Neural cell (in vitro differentiated cells): ENCODE results near the gene ALAS1. TPM values are rescaled to one million over a fixed set of nuclear protein-coding genes. Genes with fewer than 3 reads are reported as not detected.

Experiments used
- H2AFZ ChIP-seq: fragments of 200-600, 300-800 bp; sonication (generic), shearing (Covaris generic); 2 replicates; pipeline ENCODE4 v1.6.0; 2014; ENCODE audit warnings: low read depth, mild to moderate bottlenecking, antibody characterized with exemption, low read length, moderate library complexity
- H3F3A ChIP-seq: fragments of 200-600 bp; shearing (Covaris generic); 2 replicates; pipeline ENCODE4 v1.6.1; 2016; ENCODE audit warnings: mild to moderate bottlenecking, moderate library complexity, mixed read lengths, antibody characterized with exemption, low read length; ENCODE audit not compliant: insufficient read depth, poor library complexity, severe bottlenecking
- H3K27ac ChIP-seq: fragments of 200-600, 300-800 bp; sonication (generic), shearing (Covaris generic); 2 replicates; pipeline ENCODE4 v1.5.1; 2014; ENCODE audit warnings: mild to moderate bottlenecking, low read length, moderate library complexity
- H3K27me3 ChIP-seq: fragments of 300-800, 200-600 bp; sonication (generic), shearing (Covaris generic); 2 replicates; pipeline ENCODE4 v1.6.0; 2014; ENCODE audit warnings: mild to moderate bottlenecking, low read depth, low read length, moderate library complexity; ENCODE audit not compliant: insufficient read depth
- H3K36me3 ChIP-seq: fragments of 300-800, 200-600 bp; sonication (generic), shearing (Covaris generic); 2 replicates; pipeline ENCODE4 v1.5.1; 2014; ENCODE audit warnings: mild to moderate bottlenecking, antibody characterized with exemption, low read length, moderate library complexity; ENCODE audit not compliant: insufficient read depth
- H3K4me2 ChIP-seq: fragments of 300-800, 200-600 bp; sonication (generic), shearing (Covaris generic); 2 replicates; pipeline ENCODE4 v1.6.0; 2014; ENCODE audit warnings: mild to moderate bottlenecking, low read length
- H3K4me3 ChIP-seq: fragments of 300-800, 200-600 bp; sonication (generic), shearing (Covaris generic); 2 replicates; pipeline ENCODE4 v1.5.1; 2014; ENCODE audit warnings: mild to moderate bottlenecking, low read length, moderate library complexity
- H3K79me2 ChIP-seq: fragments of 200-600 bp; shearing (Covaris generic); replicated peaks from 2 replicates; pipeline ENCODE4 v1.6.0; 2014; ENCODE audit warnings: mild to moderate bottlenecking, low read length, moderate library complexity; ENCODE audit not compliant: insufficient read depth
- H3K9ac ChIP-seq: fragments of 300-800, 200-600 bp; sonication (generic), shearing (Covaris generic); 2 replicates; pipeline ENCODE4 v1.6.1; 2016; ENCODE audit warnings: mild to moderate bottlenecking, low read length, mixed read lengths
- H3K9me2 ChIP-seq: fragments of 200-600 bp; shearing (Covaris generic); 2 replicates; pipeline ENCODE4 v1.6.1; 2016; ENCODE audit warnings: mild to moderate bottlenecking, low read length, mixed read lengths; ENCODE audit not compliant: insufficient read depth
- H3K9me3 ChIP-seq: fragments of 200-600, 300-800 bp; sonication (generic), shearing (Covaris generic); 2 replicates; pipeline ENCODE4 v1.6.1; 2016; ENCODE audit warnings: mild to moderate bottlenecking, mixed run types, low read length, moderate library complexity, mixed read lengths
- H4K20me1 ChIP-seq: fragments of 200-600 bp; shearing (Covaris generic); 2 replicates; pipeline ENCODE4 v1.6.1; 2016; ENCODE audit warnings: mild to moderate bottlenecking, mixed run types; ENCODE audit not compliant: insufficient read depth
- CTCF ChIP-seq: fragments of 450-650 bp; IDR thresholded peaks from 2 replicates; pipeline ENCODE4 v1.5.1; 2014; ENCODE audit warnings: antibody characterized with exemption, mild to moderate bottlenecking, moderate library complexity; ENCODE audit not compliant: poor library complexity, severe bottlenecking
- EP300 ChIP-seq: fragments of 450-650 bp; conservative IDR thresholded peaks from 2 replicates; pipeline ENCODE4 v1.6.1; 2014; ENCODE audit warnings: antibody characterized with exemption, mild to moderate bottlenecking, moderate library complexity; ENCODE audit not compliant: poor library complexity, severe bottlenecking
- EZH2 ChIP-seq: fragments of 200-600, 300-800 bp; shearing (Covaris generic), sonication (generic); IDR thresholded peaks from 2 replicates; pipeline ENCODE4 v1.6.1; 2014; ENCODE audit warnings: antibody characterized with exemption, low read length, borderline replicate concordance, mild to moderate bottlenecking; ENCODE audit not compliant: insufficient read depth, poor library complexity, severe bottlenecking
- MXI1 ChIP-seq: fragments of 450-650 bp; conservative IDR thresholded peaks from 2 replicates; pipeline ENCODE4 v1.6.1; 2014; ENCODE audit warnings: antibody characterized with exemption, mild to moderate bottlenecking; ENCODE audit not compliant: poor library complexity, severe bottlenecking
- POLR2AphosphoS5 ChIP-seq: IDR thresholded peaks from 2 replicates; pipeline ENCODE4 v1.6.1; 2012
- RAD21 ChIP-seq: fragments of 450-650 bp; conservative IDR thresholded peaks from 2 replicates; pipeline ENCODE4 v1.6.1; 2014; ENCODE audit warnings: antibody characterized with exemption, mild to moderate bottlenecking, moderate library complexity
- REST ChIP-seq: IDR thresholded peaks from 2 replicates; pipeline ENCODE4 v1.6.1; 2012; ENCODE audit warnings: borderline replicate concordance
- SMC3 ChIP-seq: fragments of 450-650 bp; conservative IDR thresholded peaks from 2 replicates; pipeline ENCODE4 v1.6.1; 2014; ENCODE audit warnings: antibody characterized with exemption, mild to moderate bottlenecking, moderate library complexity; ENCODE audit not compliant: poor library complexity
- TAF1 ChIP-seq: IDR thresholded peaks from 2 replicates; pipeline ENCODE4 v1.6.1; 2012; ENCODE audit warnings: low read depth
- polyA plus RNA-seq: library from polyadenylated mRNA; depleted of rRNA; stranded (reverse); fragments of >200 nt; gene quantifications from 2 replicates; pipeline ENCODE4 v1.2.3, GENCODE V29; 2014

ALAS1 gene
- polyA plus RNA-seq, 1 donor from 2014 or later: 66.0 TPM

DNA sequence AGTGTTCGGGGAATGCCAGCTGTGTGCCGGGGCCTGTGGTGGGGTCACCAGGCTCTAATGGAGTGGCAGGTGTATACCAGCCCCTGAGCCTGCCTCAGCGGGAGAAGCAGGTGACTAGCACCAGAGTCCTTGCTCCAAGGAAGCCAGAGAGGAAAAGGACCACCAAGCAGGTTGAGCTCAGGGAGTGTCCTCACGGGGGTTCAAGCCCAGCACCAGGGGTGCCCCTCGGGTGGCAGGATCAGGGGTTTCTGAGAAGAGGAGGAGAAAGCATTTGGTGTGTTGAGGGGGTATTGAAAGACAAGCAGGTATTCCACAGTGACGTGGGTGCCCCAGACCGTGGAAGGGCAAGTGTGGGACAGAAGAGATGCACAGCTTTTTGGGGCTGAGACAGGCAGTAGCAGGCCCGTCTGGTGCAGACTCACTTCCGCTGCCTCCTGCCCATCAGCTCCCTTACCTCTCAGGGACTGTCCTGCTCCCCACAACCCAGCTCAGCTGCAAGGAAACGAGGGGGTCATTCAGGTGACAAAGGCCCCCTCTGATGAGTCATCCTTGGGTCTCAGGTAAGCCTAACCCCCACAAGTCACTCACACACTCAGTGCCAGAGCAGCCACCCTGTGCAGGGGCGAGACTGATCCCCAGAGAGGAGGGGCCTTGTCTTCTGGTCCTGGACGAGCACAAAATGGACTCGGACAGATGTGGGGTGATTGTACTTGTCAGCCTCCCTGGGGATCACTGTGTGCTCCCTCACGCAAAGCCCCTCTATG, 22.4 kb upstream of the ALAS1 start:
- no peak overlapping the region for H3K4me2 ChIP-seq
- H4K20me1 ChIP-seq: no peaks in the 10 kb centered on the region
- H3K9me3 ChIP-seq: no peaks in the 10 kb centered on the region
- H3K9ac ChIP-seq: no peak overlapping the region
- no peaks in the 10 kb centered on the region for H3K9me2 ChIP-seq
- no peak overlapping the region for H3K4me3 ChIP-seq
- no peaks in the 10 kb centered on the region for H3K27me3 ChIP-seq
- H3K36me3 ChIP-seq: no peaks in the 10 kb centered on the region
- TF ChIP-seq EP300 (no peak), RAD21 (no peak), REST (no peak)
- H3K79me2 ChIP-seq: no peaks in the 10 kb centered on the region
- no peak overlapping the region for H2AFZ ChIP-seq
- no peak overlapping the region for H3K27ac ChIP-seq
- no peaks in the 10 kb centered on the region for H3F3A ChIP-seq

DNA sequence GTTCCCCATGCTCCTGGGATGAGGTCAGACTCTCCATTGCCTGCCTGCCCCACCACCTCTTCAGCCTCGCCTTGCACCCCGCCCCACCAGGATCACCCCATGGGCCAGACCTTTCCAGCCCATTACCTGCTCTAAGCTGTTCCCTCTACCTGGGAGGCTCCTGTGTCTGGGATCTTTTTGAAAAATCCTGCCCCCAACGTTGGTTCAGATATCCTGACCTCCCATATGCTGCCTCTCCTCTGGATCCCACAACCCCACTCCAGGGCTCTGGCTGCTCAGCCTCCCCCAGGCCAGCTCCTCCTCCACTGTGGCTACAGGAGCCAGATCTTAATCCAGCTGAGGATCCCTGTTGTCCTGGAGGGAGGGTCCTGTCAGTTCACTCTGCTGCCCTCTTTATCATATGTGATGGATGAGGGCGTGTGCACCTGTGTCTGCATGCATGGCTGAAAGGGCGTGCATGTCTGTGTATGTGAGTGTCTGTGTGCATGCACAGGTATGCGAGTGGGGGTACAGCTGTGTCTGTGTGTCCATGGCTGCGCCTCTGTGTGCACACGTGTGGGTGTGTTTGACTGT, 21.7 kb upstream of the ALAS1 start:
- H4K20me1 ChIP-seq: no peaks in the 10 kb centered on the region
- no peaks in the 10 kb centered on the region for H3K36me3 ChIP-seq
- no peak overlapping the region for H2AFZ ChIP-seq
- no peak overlapping the region for H3K27ac ChIP-seq
- H3F3A ChIP-seq: no peaks in the 10 kb centered on the region
- no peaks in the 10 kb centered on the region for H3K9me3 ChIP-seq
- no peaks in the 10 kb centered on the region for H3K27me3 ChIP-seq
- H3K4me2 ChIP-seq: no peak overlapping the region
- H3K4me3 ChIP-seq: no peak overlapping the region
- H3K79me2 ChIP-seq: no peaks in the 10 kb centered on the region
- H3K9ac ChIP-seq: no peak overlapping the region
- TF ChIP-seq MXI1: no peak
- no peak for TF ChIP-seq TAF1
- no peak for TF ChIP-seq RAD21
- no peak for TF ChIP-seq POLR2AphosphoS5
- TF ChIP-seq EP300: no peak
- no peak for TF ChIP-seq SMC3
- TF ChIP-seq CTCF: no peak
- TF ChIP-seq REST: no peak
- no peak for TF ChIP-seq EZH2
- no peaks in the 10 kb centered on the region for H3K9me2 ChIP-seq
